Superior temporal gyrus (tissue), 1 donor: ENCODE data around the gene UBE3C.
"Not testable (repeated sequence)": the region's sequence is repeated elsewhere in the genome, so short reads cannot be mapped to it uniquely, and the experiment has no call there.

Source experiments
- DNase-seq: peaks from one replicate; pipeline ENCODE4 v3.0.0-alpha.2; 2016; ENCODE audit errors: extremely low spot score

The UBE3C gene

DNA sequence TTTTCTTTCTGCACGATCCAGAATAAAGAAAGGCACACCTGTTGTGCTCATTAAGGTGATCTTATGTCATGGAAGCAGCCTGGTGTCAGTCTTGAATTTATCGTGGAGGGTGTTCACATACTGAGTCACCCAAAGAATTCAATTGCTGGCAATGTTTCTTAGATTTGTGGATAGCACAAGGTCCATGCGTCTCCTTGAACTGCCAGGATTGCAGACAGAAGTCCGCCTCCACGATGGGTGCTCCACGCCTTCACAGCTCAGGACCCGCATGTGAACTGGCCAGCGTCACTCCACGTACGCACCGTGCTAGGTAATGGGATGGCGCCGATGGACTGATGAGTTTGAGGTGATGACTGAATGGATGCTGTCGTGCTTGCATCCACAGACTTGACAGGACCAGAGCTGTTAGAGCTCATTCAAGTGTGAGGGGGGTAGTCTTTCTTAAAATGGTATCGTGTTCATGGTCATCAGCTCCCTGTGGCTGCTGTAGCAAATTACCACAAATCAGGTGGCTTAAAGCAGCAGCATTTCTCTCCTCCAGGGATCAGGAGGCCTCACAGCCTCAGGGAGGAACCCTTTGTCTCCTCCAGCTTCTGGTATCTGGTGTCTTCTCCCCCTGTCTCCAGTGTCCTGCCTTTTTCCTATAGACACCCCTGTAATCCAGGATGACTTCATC is 132.7 kb downstream of the UBE3C start:
- no peak for DNase-seq

DNA sequence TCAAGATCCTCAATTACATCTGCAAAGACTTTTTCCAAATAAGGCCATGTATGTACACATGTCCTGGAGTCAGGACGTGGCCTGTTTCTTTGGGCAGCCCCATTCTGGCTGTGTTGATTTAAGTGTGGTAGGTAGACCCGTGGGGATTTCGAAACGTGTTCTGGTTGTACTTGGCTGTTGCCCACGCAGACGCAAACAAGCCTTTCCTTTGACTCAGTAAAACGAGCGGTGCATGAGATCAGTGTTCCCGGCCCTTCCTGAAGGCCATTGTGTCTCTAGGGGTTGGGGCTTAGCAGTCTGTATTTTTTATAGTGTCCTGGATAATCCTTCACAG is 133.2 kb downstream of the UBE3C start:
- peak; percentile 17 for DNase-seq

DNA sequence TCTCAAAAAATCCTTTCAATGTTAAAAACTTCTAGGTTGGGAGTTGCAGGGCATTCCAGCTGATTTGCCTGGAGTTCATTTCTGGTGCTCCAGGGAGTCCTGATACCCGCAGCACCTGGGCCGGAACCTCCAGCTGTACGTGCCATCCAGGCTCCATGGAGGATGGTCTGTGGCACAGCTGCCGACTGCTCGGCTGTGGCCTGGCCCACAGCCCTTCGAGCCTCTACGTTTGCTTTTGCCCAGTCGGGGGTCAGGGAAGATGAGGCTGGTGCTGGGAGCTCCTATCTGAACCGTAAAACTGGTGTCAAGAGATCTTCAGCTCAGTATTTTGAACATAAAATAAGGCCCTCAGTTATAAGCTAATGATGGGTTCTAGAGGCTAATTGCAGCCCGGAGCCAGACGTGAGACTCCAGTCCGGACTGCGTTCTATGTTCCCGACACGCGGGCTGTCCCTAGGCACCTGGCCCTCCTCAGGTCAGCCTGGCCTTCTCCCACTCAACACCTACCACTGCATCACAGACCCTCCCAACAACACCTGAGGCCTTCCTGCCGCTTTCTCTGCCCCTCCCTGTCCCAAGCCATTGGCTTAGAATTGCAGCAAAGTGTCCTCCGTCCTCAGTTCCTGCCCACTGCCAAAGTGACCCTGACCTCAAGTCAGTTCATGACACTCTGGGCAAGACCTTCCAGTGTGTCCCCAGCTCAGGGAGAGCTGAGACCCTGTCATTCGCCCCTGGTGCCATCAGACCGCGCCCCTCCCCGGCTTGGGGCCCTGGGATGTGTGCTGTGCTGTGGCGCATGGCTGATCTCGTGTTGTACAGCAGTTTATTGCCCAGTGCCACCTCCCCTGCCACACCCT is 133.9 kb downstream of the UBE3C start:
- DNase-seq: no peak

DNA sequence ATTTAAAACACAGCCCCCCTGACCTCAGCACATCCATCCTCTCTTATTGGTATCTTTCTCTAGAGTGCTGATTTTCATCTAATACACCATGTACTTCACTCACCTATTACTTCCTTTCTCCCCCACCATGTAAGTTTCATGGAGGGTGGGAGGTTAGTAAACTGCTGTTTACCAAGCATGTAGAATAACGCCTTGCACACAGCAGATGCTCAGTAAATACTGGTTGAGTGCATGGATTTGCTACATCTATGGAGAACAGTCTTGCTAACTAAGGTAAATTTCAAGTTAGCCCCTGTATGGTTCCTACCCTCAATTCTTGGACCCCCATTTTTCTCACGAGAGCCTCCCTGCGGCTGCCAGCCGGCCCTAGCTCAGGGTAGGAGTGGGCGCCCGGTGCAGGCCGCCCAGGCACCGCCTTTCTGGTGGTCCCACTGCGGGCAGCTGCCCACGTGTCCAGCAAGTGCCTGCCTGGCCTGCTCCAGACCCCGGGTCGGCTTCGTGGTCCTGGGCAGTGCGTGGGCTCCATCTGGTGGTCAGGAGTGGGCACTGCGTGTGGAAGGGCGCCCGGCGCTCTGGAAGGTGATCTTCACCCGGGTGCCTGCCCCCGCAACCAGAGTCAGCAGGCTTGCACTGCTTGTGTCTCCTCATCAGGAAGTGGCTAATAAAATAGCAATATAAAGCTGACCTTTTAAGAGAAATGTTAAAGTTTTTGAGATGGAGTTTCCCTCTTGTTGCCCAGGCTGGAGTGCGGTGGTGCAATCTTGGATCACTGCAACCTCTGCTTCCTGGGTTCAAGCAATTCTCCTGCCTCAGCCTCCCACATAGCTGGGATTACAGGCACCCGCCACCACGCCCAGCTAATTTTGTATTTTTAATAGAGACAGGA is 134.7 kb downstream of the UBE3C start:
- peak; percentile 62 for DNase-seq

DNA sequence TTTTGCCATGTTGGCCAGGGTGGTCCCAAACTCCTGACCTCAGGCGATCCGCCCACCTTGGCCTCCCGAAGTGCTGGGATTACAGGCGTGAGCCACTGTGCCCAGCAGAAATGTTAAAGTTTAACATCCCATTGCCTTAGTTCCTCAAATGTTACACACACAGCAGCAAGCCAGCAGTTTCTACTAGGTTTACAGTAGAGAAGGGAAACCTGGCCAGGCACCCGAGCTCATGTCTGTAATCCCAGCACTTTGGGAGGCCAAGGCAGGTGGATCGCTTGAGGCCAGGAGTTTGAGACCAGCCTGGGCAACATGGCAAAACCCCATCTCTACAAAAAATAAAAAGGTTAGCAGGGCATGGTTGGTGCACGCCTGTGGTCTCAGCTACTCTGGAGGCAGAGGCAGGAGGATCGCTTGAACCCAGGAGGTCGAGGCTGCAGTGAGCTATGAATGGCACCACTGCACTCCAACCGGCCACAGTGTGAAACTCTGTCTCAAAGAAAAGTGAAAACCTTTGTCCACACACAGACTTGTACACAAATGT is 135.4 kb downstream of the UBE3C start:
- not testable (repeated sequence) for DNase-seq

DNA sequence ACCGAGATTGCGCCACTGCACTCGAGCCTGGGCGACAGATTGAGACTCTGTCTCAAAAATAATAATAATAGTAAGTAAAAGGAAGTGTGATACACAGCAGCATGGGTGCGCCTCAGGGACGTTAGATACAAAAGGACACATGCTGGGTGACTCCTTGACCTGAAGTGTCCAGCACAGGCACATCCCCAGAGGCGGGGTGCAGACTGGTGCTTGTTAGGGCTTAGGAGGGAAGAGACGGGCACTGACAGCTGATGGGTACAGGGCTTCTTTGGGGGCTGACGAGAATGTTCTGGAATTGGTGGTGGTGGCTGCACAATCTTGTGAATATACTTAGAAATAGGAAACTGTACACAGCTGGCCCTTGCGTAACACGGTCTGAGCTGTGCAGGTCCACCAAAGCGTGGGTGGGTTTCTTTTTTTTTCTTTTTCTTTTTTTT is 136.3 kb downstream of the UBE3C start:
- no peak for DNase-seq

DNA sequence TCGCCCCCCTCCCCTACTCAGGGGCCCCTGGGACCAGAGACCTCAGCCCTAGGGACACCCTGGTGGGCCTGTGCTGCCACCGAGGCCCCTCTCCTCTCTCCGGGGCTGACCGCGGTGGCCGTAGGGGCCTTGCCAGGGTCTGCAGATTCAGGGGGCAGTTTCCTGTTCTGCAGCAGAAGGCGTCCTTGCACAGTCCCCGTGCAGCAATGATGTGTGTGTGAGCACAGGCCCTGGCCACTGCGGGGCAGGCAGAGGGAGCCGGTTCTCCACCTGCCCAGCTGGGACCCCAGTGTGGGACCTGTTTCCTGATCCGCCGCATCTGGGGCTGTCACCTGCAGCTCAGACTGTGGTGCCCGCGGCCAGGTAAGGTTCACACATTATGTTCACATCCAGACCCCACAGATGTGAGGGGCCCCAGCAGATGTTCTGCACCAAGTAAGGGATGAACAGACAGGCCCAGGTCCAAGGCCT is 137.4 kb downstream of the UBE3C start:
- DNase-seq: no peak

DNA sequence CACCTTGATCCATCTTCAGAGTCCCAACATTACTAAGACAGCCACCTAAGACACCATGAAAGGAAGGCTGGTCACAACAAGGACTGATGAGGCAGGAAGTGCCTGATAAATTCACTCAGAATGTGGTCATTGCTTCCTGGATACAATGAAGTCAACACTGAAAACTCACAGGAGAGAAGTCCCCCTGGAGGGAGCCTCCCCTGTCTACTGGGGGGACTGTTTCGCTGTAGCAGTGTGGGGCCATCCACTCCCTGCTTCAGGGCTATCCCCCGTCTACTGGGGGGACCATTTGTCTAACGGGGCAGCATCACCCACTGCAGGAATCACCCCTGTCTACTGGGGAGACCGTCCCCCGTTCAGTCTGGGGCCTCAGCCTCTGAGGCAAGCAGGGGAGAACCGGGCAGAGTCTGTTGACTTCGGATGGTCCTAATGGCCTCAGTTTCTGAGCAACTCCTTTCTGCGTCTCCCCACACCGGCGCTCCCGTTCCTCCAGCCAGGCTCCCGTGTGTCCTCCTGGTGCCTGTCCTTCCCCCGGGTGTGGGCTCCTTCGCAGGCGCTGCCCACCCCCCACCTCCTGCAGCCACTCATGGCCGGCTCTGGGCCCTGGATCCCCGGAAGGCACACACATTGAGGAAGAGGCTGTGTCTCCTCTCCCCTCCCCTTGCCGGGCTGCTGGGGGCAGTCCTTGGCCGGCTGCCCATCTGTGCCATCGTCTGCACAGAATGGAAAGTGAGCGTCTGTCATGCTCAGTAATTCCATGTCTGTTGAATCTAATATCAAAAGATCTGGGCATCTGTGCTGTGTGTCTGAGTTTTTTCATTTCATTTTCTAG is 138.2 kb downstream of the UBE3C start:
- DNase-seq: no peak

DNA sequence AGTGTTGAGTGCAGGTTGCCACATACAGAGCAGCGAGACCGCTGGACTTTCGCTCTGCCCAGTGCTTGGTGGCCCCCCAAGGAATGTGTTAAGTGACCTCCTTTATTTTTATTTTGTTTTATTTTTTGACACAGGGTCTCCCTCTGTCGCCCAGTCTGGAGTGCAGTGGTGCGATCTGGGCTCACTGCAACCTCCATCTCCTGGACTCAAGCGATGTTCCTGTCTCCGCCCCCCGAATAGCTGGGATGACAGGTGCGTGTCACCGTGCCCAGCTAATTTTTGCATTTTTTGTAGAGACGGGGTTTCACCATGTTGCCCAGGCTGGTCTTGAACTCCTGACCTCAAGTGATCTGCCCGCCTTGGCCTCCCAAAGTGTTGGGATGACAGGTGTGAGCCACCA is 138.8 kb downstream of the UBE3C start:
- not testable (repeated sequence) for DNase-seq

DNA sequence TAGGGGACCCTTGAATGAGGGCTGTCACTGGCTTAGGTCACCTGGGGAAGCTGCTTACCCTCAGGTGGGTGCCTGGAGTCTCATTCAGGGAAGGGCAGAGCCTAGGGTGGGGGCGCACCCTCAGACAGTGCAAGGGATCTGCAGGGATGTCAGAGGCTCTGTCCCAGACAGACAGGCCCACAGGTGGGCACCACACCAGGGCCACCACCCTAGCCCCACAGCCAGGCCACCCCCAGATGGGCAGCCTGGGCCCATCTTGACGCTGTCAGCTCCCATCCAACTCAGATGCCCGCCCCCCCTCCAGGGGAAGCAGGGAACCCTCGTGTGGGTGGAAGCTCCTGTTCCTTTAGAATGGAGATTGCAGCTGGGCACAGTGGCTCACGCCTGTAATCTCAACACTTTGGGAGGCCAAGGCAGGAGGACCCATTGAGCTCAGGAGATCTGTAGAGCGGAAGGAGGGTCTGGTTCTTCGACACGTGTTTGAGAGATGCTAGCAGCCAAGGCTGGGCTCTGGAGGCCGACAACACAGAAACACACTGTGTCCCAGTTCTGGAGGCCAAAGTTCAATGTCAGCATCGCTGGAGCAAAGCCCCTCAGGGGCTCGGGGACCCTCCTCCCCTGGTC is 139.6 kb downstream of the UBE3C start:
- DNase-seq: no peak

DNA sequence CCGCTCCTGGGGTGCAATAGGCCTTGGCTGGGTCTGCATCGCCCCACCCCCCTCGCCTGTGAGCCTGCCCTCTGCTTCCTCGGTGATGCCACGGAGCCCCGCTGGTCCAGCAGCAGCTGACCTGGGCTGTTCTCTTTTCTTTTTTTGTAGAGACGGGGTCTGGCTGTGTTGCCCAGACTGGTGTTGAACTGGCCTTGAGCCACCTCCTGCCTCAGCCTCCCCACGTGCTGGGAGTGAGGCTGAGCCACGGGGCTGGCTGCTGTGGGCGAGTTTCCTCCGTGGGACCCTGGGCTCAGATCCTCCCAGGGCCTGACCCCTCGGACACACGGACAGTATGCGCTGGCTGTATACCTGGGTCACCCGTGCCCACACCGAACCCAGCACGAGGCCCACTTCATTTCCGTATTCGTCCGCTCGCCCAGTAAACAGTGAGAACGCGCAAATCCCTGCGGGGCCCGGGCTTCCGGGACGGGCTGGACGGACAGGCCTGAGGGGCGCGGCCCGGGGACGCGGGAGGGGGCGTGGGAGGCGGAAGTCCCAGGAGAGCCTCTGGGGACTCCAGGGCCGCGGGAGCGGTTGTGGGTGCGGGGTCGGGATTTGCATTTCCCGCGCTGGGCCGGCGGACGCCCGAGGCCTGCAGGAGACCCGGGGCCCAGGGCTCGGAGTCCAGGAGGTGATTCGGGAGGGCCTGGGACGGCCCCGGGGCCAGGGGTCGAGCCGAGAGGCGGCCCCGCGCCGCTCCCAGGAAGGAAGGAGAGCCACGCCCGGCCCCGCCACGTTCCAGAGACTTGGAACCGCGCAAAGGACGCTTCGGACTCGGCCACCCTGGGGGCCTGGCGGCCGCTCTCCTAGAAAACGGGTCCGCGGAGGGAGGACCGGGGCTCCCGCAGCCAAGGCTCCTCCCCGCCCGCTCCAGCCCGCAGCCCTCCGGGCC is 140.3 kb downstream of the UBE3C start:
- DNase-seq: no peak

DNA sequence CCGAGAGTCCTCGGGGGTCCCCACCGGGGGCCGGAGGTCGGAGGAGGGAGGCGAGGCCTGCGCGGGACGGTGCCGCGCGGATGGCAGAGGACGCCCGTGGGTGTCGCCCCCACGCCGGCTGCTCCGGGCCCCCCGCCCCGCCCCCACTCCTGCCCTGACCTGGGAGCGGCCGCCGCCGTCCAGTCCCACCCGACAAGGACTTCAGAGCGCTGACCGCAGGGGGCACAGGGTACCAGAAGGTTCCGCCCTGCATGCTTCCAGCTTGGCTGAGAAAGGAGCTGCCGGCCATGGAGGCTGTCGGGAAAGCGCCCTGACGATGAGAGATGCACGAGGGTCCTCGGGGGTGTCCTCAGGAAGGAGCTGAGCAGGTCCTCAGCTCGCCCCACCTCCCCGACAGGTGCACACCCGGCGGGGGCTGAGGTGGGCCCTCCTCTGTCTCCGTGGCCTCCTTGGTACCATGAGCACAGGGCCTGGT is 141.1 kb downstream of the UBE3C start:
- no peak for DNase-seq

DNA sequence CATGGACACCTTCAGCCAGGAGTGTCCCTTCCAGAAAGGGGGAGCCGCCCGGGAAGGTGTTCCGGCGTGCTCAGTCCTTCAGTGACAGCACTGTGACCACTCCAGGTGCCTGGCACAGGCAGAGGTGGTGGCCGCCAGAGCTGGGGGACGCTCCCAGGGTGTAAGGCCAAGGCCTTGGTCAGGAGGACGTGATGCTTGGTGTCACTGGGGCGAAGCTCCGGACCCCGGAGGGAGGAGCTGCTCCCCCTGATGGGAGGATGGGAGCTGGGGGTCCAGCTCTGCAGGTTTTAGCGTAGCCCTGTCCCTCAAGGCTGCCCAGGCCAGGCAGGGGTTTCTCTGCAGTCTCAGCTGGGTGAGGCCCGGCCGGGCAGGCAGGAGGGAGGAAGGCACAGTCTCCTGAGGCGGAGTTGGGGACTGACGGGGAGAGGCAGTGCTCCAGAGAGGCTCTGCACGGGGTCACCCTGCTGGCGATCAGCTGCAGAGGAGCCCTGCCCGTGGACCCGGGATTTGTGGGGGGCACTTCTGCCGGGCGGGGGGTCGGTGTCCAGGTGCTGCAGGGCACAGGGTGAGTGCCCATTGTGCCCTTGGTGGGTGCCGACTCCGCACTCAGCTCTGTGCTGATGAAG is 141.6 kb downstream of the UBE3C start:
- no peak for DNase-seq

DNA sequence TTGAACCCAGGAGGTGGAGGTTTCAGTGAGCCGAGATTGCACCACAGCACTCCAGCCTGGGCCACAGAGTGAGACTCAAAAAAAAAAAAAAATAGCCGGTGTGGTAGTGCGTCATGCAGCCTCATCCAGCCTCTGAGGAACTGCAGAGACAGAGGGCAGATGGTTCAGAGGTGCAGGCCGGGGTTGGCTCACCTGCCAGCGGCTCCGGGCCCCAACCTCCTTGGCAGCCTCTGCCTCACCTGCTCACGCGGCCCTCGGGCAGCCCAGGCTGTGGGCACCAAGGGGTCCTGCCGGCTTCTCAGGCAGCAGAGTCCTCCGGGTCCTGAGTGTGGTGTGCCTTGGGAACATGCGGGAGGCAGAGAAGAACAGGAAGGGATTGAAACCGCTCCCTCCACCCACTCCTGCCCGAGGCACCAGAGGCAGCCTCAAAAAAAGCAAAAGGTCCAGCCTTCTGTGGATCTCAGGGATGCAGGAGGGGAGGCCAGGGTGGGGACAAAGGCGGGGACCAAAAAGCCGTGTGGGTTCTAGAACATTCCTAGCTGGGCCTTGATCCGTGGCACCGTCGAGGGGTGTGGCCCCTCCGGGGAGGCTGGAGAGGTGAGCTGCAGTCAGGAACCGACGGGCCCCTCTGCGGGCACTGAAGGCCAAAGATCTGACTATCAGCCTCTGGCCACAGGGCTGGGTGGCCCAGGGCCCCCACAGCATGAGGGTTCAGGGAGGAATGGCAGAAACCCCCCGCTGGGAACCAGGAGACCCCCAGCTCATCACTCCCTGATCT is 142.7 kb downstream of the UBE3C start:
- no peak for DNase-seq

DNA sequence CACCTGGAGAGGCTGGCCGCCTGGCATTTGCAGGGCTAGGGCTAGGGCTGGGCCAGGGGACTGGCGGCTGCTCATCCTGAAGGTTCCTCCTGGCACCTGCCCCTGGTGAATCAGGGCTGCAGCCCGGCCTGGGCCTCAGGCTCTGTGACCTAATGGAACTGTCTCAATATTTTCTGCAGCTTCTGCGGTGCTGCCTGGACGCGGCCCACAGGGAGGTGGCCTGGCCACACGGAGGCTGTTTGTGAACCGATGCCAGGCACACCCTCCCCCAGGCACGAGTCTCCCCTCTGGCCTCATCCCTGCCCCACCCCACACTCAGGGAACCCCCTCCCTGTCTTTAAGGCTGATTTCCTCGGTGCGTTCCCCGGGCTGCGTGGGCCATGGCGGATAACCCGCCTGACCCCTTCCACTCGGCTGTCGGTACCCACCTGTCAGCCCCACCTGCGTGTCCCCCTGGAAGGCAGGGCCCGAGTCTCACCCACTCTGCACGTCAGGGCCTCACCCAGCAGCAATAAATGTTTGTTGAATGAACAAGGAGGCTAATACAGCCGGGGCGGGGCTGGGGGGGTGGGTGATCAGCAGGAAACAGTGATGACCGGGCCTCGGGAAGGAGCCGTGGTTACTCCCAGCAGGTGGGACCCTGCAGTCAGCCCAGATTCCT is 143.5 kb downstream of the UBE3C start:
- DNase-seq: no peak

DNA sequence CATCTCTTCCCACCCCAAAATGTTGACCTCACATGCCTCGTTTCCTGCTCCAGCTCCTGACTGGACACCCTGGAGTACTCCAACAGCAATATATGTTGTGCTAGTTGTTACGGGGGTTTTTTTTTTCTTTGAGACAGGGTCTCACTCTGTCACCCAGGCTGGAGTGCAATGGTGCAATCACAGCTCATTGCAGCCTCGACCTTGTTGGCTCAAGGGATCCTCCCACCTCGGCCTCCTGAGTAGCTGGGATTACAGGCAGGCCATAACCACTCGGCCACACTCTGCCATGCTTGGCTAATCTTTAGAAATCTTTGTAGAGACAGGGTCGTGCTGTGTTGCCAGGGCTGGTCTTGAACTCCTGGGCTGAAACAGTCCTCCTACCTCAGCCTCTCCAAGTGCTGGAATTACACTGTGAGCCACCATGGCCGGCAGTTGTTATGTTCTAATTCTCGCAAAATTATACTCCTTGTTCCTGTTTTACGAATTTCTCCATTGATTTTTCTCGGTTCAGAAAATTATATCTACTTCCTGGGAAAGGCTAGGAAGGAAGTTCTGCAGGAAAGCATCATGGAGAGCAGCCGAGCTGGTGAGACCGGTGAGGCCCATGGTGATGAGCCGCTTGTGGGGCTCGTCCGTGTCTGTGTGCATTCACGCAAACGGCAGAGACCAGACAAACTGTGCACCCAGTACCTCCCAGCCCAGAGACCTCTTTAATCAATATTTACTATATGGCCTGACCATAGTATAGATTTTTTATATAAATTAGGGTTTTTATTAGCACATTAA is 145.7 kb downstream of the UBE3C start:
- DNase-seq: no peak
